EL (cell line): ENCODE results near the gene RIMKLA.

ENCODE experiments used
- DNase-seq: peaks from one replicate; pipeline ENCODE4 v3.0.0-alpha.2; 2016

The RIMKLA gene, protein sequence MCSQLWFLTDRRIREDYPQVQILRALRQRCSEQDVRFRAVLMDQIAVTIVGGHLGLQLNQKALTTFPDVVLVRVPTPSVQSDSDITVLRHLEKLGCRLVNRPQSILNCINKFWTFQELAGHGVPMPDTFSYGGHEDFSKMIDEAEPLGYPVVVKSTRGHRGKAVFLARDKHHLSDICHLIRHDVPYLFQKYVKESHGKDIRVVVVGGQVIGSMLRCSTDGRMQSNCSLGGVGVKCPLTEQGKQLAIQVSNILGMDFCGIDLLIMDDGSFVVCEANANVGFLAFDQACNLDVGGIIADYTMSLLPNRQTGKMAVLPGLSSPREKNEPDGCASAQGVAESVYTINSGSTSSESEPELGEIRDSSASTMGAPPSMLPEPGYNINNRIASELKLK

DNA sequence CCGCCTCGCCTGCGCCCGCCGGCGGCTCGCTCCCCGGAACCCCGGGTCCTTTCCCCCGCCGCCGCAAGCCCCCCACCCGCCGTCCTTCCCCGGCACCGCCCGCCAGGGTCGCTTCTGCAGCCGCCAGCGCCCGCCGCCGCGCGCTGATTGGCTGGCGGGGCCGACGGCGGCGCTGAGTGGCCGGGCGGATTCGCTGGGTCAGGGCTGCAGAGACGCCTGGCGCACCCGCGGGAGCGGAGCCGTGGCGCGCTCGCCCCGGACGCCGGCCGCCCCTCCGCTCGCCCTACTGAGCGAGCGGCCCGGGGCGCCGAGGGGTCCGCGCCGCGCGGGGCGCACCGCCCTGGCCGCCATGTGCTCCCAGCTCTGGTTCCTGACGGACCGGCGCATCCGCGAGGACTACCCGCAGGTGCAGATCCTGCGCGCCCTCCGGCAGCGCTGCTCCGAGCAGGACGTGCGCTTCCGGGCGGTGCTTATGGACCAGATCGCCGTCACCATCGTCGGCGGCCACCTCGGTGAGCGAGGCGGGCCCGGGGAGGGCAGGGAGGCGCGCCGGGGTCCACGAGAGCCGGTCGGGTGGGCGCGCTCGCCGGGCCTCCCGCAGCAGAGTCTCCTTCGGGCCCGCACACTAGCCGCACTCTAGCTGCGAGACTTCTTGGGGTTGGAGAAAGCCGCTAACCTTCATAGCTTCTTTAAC, at the start of gene RIMKLA:
RIMKLA (plus strand) TSS at position 207 of the 694 bp plus-strand sequence; CDS start at position 350, 143 bp downstream.
- peak; percentile 36 for DNase-seq

DNA sequence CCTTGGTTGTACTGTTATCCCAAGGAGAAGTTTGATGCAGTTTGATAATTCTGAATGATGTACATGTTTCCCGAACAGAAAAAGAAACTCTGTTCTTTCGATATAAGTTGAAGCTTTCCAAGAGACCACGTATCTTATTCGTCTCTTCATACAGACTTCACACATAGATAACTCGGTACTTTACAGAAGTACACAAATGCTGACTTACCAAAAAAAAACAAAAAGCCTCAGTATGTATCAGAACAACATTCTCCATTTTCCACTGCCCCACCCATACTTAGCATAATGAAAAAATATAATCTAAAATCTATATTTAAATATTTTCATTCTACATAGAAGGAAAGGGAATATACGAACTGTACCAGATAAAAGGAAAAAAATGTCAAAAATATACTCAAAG, 47.7 kb upstream of the RIMKLA start:
- no peak for DNase-seq

DNA sequence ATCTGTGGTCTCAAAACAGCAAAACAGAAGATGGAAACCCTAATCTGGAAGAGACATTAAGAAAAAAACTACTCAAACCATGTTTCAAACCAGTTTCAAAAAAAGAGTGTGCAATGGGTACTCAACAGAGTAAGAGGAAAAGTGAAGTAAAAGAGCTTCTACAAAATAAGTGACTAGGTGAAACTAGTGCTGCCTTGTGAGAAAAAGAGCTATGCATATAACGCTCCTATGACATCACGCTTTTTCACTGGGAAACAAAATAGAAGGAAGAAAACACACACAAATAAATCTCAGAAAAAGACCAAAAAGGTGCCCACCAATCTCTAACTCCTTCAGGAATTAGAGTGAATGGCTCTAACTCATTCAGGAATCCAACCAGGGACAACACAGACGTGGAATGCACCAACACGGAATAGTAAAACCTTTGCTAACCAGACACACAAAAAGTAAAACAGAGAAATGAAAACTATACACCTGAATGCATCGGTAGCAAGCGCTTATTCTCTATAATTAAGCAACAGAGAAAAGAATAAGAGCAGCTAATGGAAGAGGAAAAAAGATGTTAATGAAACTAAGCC, 46.8 kb upstream of the RIMKLA start:
- no peak for DNase-seq

DNA sequence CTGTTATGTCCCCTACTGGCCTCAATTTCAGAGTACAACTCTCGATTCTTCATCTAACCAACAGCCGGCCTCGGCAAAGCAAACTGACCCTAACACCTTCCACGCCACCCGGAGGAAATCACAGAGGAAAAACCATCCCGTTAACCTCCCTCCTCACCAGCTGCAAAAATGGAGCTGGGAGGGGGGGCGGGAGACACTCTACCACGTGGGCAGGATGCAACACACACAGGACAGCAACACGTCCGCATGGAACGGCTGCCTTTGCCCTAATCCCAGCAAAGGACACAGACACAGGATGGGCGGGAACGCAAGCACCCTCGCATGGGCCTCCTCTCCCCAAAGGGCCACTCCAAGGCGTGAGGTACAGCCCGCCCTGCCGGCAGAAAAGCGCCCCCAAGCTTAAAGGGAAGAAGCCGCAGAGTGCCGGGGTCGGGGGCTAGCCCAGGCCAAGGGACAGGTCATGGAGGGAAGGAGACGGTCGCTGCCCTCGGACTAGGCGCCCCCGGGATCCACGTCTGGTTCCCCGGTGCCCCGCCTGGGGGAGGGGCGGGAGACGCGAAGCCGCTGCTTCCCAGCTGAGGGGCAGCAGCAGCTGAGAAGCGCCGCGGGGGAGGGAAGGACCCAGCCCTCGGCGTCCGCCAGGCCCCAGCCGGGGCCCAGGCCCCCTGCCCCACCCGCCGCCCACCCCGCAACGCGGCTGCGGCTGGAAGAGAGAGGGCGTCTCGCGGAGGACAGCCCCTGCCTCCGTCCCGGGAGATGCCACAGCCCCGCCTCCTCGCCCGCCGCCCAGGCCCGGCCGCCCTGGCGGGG, 46.1 kb upstream of the RIMKLA start:
- DNase-seq, result peak; percentile 82

DNA sequence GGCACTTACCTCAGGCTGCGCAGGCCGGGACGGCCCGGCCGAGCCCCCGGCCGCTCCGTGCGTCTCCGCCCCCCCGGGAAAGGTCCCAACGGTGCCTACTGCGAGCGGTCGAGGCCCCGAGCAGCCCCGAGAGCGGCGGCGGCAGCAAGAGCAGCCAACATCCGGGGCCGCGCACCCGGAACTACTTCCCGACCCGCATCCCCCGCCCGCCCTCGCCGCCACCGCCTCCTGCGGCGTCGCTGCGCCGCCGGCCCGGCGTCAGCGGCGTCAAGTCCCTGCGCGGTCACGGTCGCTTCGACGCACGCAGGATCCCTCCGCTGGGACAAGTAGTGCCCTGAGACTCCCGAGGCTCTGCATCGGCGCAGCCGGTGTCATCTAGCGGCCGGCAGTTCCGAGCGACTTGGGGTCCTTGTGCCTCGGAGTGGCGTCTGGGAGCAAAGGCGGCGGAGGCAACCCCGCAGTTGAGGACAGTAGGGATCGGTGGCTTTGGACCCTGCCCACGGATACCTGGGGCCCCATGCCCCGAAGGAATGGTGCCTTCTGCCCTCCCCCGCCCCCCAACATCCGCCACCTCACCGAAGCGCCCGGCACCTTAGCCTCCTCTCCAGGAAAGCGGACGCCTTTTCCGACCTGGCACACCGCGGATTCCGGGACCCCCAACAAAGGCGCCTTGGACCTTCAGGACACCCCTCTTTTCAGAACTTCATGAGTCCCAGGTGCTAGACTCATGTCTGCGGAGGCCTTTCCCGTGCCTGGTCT, 45.4 kb upstream of the RIMKLA start, which contains the start of gene FOXJ3:
FOXJ3 (minus strand) TSS at position 186 of the 759 bp plus-strand sequence. CDS start 24,142 bp downstream, outside the sequence.
- DNase-seq, result peak; percentile 95

DNA sequence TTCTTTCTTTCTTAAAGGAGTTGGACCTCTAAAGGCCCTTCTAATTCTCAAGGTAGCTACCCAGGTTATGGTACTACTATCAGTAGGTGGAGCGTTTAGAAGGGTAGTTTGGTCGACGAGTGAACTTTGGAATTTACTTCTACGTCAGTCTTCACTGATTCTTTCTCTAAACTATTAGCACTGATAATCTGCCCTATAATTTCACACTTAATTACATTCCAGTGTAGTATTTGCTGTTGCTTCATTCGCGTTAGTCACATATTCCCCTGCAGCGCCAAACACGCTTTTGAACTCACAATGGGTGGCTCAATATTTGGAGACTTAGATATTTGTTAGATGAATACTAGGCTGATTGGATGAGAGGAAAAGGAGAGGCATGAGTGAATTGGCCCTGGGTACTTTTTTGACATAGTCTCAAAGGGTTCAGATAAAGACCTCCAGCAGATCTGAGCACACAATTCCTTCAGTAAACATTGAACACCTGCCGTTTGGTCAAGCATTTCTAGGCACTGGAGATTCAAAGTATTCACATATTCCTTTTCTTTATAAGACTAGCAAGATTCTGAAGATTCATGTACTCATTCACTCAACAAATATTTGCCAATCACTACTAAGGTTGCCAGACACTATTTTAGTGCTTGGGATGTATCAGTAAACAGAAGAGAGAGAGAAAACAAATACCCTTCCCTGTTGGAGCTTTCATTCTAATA, 44.6 kb upstream of the RIMKLA start:
- peak; percentile 59 for DNase-seq

DNA sequence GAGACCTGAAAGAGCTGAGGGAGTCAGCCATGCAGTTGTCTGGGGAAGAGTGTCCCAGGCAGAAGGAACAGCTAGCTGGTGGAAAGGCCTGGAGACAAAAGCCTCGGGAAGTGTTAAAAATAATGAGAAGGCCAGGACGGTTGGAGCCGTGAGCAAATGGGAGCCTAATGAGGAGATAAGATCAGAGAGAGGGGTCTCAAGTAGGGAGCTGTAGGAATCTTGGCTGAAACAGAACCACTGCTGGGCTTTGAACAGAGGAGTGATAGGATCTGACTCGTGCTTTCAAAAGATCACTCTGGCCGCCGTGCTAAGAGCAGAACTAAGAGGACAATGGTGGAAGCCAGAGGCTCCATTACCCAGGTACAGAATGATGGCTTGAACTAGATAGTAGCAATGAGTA, 43.6 kb upstream of the RIMKLA start:
- no peak for DNase-seq

DNA sequence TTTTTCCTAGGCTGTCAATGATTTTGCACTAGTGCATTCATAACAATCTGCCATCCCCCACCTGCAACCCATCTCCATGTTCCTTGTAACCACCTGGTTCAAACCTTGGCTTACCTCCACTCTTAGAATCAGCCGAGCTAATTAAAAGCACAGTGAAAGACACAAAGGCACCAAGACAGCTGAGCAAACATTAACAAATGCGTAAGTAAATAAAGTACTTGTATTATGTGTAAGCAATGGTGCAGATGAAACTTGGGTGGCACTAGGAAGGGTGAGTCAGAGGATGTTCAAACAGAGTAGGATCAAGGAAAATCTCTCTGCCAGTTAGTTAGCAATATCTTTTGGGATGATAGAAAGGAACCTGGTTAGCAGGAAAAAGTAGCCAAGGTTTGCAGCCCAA, 40.5 kb upstream of the RIMKLA start:
- no peak for DNase-seq

DNA sequence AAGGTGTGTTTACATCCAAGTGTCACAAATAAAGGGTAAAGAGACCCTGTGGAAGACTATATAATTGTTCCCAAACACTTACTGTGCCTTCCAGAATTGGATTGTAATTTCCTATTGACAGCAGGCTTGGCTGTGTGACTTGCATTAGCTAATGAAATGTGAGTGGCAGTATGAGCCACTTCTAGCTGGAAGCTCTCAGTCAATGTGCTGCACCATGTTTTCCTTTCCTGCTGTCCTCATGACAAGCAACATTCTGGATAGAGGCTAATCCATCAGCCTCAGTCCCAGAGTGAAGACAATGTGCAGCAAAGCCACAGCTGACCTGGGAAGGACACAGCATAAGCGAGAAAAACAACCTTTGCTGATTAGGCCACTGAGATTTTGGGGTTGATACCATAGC, 39.7 kb upstream of the RIMKLA start:
- no peak for DNase-seq

DNA sequence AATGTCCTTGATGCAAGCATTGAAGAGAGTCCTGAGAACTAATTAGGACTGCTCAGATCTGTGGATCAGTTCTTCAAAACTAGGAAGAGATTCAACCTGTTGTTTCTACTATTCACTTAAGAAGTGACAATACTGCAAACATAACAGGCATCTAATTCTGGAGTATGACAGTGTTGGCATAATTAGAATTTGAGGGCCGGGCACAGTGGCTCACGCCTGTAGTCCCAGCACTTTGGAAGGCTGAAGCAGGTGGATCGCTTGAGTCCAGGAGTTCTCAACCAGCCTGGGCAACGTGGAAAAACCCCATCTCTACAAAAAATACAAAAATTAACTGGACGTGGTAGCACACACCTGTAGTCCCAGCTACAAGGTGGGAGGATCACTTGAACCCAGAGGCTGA, 37.5 kb upstream of the RIMKLA start:
- DNase-seq, result no peak

DNA sequence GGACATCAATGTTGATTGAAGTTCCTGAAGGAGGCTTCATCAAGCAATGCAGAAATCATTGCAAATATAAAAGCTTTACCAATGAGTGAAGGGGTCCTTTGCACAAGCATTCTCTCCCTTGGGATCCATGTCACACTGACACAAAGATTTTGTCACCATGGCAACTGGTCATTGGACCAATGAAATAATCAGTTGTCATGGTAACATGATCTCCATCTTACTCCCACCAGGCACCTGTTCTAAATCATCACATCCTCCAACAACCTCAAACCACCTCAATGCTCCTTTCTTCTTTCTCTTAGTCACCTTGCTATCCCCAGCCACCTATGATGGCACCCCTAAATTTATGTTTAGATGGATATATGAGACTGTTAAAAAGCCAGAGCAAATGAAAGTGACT, 32.1 kb upstream of the RIMKLA start:
- no peak for DNase-seq

DNA sequence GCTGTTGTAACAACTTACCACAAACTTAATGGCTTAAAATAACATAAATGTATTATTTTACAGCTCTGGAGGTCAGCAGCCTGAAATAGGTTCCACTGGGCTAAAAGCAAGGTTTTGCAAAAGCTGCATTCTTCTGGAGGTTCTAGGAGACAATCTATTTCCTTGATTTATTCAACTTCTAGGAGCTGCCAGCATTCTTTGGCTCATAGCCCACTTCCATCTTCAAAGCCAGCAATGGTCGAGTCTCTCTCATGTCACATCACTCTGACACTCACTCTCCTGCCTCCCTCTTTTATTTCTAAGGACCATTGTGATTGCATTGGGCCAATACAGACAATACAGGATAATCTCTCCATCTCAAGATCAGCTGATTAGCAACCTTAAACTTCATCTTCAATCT, 30.5 kb upstream of the RIMKLA start:
- DNase-seq, result no peak

DNA sequence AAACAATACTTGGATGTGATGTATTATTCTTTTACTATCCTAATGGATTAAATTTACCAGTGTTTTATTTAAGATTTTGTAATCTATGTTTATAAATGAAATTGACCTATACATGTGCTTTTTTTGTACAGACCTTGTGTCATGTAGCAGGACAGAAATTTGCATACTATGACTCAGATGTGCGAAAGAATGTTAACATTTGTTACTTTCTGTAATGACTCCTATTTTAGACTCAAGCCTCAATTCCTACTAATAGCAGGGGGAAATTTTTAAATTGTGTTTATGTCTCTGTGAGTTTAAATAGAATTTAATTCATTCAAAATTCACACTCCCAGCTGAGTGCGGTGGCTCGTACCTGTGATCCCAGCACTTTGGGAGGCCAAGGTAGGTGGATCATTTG, 21.8 kb upstream of the RIMKLA start:
- no peak for DNase-seq

DNA sequence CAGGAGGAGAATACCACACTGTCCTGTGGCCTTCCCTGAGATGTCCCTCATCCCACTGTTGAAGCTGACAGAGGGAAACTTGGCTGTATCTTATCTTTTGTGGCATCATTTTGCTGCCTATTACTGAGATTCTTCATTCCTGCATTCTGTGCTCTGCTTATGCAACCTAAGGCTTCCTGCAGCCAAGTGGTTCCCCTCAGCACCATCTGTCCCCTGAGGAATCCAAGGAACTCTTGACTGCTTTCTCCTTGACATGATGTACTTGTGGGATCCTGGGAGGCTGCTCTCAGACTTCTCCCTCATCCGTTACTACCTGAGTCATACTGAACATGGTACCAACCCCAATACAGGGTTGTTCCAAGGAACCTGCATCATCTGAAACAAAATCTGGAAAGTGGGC, 21.1 kb upstream of the RIMKLA start:
- DNase-seq, result no peak

DNA sequence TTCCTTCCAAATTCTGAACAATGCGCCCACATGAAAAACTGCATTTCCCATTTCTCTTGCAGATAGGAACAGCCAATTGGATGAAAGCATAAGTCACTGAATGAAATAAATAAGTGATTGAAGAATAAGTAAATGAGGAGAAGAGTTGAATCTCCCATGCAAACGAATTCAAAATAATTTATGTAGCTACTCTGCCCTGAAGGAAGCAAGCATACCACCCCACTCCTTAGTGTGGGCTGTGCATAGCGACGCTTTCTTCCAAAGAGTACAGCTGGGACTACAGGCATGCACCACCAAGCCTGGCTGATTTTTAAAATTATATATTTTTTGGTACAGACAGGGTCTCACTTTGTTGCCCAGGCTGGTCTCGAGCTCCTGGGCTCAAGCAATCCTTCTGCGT, 16.5 kb upstream of the RIMKLA start:
- no peak for DNase-seq

DNA sequence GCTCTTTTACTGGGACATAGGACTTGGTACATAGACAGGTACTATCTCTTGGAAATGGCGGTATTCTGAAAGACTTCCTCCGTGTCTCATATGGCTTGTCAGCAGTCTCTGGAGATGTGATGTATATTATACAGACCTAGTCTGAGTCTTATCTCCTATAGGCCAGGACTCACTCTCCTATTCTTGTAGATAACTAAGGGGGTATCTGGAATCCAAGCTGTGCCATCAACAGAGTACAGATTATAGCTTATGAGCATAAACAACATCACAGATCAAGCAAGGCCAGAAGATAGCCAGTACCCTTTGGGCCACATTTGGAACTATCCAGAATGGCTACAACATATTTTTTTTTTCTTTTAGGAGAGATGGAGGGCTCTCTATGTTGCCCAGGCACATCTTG, 16.1 kb upstream of the RIMKLA start:
- DNase-seq, result no peak

DNA sequence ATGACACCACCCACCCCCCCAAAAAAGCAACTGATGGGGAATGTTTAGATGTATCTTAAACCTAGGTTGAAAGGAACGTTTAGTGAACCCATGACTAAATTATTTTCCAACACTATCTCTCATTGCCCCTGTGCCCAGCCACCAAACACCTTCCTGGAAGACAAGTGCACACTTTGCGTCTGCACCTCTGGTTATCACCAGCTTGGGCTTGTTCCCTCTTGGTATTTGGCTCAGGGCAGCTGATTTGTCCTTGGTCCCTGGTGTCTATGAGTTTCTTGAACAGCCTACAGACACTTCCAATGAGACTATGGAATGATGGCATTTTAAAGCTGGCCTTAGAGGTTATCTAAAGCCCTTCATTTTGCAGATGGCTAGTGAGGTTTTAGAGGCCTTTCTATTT, 15.5 kb upstream of the RIMKLA start:
- no peak for DNase-seq

DNA sequence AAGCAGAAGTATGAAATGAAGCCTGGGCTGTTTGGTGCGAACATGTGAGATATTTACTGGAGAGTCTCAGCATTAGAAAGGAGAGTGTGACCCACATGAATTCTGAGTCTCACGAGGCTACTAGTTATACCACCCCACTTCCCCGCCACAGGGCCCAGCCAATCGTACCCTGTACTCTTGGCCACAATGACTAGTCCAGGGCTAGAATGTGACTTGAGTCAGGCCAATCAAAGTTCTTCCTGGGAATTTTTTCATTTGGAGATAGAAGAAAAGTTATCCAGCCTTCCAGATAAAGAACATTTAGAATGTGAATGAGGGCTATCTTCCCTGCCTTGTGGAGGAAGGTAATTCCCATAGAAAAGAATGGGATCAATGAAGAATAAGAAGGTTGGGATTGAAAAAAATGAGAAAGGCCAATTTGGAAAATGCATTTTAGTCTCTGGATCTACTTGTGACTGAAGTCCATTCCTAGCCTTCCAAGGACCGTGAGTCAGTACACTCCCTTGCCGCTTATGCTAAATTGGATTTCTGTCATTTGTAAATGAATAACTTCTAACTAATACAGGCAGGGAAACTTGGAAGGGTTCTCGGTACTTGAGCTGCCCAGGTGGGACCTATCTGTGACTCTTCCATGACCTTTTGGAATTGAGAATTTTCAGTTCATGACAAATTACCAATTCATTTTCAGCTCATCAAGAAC, 12.3 kb upstream of the RIMKLA start:
- no peak for DNase-seq

DNA sequence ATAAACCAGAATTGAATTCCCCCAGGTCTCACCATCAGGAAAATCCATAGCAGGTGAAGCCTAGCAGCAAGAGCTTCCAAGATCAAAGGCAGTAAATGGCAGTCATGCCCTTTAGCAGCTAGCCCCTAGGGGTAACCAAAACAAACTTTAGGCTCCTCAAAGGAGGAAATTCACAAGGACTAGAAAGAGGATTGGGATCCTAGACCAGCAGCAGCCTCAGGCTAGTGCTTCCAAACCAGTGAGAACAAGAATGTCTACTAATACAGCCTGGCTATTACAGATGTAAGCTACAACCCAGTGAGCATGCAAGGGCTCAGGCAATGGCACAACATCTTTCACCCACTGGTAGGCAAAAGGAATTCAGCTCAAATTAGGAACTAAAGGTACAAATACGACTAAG, 11.1 kb upstream of the RIMKLA start:
- DNase-seq, result no peak

DNA sequence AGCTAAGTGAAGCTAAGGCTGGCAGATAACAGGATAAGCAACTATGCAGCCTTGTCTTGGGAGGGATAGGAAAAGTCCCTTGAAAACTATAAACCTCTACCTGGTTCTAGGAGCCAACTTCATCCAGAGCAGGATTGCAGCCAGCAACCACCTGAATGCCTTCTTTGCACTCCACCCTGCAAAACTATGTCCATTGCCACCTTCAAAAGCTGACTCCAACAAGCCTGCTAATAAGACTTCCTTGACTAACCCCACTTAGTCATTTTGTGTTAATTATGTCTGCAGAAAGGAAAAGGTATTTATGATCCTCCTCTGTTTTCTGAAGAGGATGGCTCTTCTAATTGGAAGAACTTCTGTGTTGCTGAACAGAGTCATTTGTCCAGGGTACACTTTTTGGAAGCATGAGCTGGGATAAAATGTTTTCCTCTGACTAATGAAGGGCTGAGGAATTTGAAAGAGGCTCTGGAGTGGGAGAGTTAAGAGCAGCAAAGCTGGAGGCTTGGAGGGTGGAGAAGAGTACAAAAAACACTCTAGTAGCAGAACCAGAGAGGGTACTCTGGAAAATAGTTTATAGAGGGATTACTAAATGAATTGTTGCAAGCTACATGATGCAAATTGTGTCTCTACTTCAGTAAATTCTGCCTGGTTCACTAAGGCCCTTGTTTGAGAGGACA, 9.6 kb upstream of the RIMKLA start:
- DNase-seq, result no peak
